Pulmonary artery endothelial cell (primary cell): Measurements from ENCODE around the gene CAPN7. TPM values are rescaled to one million over a fixed set of nuclear protein-coding genes. Genes with fewer than 3 reads are reported as not detected.
"Not testable (repeated sequence)": the region's sequence is repeated elsewhere in the genome, so short reads cannot be mapped to it uniquely, and the experiment has no call there.

Experiments
- DNase-seq: peaks from one replicate; pipeline ENCODE4 v3.0.0-alpha.2; 2011; ENCODE audit warnings: low read depth, low spot score
- total RNA-seq: library from RNA; depleted of rRNA; stranded (reverse); fragments of >200 nt; gene quantifications from 2 replicates; pipeline ENCODE4 v1.2.3, GENCODE V29; 2014

Gene CAPN7
- 21.2 and 30.2 TPM in 2 replicates for total RNA-seq

DNA sequence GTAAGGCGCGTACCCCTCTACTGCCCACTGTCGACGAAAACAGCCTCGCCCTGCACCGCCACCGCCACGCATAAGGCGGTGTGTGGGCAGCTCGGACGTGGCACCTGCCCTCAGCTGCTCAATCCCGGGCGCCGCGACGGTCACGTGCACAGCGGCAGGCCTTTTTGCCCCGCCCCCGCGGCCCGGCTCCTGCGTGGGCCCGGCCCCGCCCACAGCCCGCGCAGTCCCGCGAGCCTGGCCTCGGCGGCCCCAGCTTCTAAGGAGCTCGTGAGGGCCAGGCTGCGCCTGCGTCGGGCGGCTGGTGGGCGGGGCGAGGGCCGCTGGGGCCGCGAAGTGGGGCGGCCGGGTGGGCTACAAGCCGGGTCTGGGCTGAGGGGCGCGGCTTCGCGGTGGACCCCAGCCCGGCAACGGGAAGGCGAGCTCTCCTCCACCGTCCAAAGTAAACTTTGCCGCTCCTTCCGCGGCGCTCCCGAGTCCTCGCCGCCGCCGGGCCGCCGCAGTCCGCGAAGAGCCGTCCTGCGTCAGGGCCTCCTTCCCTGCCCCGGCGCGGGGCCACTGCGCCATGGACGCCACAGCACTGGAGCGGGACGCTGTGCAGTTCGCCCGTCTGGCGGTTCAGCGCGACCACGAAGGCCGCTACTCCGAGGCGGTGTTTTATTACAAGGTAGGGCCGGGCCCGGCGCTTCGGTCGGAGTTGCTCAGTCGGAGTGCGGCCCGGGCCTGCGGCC lies at the start of gene CAPN7:
TSS of gene CAPN7 (plus strand) at position 313 of the 728 bp plus-strand sequence. CDS start at position 563, 250 bp downstream.
- DNase-seq = peak; percentile 79

DNA sequence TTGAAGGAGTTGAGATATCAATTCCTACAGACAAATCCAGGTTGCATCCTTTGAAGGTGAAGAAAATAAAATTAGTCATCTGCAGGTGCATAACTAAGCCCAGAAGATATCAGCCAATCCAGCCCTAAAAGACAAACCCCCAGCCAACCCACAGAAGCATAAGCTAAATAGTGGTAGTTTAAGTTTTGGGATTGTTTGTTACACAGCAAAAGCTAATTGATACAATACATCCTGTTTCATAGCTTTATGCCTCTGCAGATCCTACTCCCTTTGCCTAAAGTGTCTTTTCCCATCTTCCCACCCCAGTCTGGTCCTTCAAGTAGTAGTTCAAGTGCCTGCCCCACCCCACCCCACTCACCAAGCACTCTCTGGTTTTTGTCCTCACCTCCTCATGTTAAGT lies 48.6 kb upstream of the CAPN7 start:
- no peak for DNase-seq

DNA sequence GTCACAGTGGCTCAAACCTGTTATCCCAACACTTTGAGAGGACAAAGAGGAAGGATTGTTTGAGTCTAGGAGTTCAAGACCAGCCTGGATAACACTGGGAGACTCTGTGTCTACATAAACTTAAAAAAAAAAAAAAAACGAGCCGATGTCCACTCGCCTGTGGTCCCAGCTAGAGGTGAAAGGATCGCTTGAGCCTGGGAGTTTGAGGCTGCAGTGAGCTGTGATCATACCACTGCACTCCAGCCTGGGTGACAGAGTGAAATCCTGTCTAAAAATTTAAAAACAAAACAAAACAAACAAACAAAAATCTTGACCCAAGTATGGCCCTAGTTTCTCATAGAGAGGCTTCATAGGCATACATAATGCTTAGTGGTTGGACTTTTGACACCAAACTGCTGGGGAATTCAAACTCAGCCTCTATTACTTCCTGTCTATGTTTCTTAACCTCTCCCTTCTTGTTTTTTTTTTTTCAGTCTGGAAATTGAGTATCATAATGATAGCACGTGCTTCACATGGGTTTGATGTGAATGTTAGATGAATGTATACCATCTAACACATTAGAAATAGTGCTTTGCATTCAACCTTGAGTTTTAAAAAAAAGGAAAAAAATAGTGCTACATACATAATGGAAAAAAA lies 46.4 kb upstream of the CAPN7 start:
- DNase-seq = no peak

DNA sequence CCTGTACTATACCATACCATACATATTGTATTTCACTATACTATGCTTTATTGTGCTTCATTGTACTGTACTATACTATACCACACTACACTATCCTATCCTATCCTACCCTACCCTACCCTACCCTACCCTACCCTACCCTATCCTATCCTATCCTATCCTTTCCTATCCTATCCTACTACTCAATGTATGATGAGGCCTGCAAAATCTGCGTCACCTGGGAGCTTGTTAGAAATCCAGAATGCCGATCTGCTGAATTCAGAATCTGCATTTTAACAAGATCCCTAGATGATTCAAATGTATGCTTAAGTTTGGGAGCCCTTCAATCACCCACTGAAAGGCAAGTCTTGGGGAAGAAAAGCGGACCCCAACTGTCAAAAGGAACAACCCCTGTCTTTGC lies 45.4 kb upstream of the CAPN7 start:
- DNase-seq = no peak

DNA sequence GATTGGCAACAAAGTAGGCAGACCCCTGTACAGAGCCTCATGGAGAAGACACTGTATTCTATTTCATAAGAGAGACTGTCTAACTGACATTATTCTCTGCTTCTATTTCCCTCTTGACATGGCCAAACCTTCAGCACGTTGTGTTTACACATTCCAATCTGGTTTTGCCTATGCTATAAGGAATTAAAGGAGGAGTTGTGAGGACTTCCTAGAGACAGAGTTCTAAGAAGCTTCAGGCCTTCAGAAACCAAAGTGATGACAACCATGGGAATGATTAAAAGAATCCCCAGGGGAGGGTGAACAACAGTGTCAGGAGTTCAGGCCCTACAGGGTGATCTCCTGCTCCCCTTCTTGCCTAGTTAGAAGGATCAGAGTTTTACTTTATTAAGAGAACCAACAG lies 44.9 kb upstream of the CAPN7 start:
- DNase-seq = no peak

DNA sequence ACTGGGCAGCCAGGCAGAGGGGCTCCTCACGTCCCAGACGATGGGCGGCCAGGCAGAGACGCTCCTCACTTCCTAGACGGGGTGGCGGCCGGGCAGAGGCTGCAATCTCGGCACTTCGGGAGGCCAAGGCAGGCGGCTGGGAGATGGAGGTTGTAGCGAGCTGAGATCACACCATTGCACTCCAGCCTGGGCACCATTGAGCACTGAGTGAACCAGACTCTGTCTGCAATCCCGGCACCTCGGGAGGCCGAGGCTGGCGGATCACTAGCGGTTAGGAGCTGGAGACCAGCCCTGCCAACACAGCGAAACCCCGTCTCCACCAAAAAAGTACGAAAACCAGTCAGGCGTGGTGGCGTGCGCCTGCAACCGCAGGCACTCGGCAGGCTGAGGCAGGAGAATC lies 42.4 kb upstream of the CAPN7 start:
- not testable (repeated sequence) for DNase-seq

DNA sequence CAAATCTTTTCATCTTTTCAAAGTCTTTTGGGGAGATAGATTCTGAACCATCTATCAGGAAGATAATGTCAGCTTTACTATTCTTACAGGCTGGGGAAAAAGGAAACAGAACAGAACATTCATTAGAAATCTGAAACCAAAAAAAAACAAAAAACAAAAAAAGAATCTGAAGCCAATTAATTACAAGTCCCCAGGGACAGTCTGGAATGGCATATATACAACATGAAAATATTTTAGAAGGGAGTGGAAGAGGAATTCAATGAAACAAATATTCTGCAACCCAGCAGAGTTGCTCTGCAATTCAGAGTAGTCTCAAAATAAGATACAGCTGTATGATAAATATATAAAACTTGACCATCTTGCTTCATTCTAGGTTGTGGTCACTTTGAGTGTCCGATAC lies 41.7 kb upstream of the CAPN7 start:
- no peak for DNase-seq

DNA sequence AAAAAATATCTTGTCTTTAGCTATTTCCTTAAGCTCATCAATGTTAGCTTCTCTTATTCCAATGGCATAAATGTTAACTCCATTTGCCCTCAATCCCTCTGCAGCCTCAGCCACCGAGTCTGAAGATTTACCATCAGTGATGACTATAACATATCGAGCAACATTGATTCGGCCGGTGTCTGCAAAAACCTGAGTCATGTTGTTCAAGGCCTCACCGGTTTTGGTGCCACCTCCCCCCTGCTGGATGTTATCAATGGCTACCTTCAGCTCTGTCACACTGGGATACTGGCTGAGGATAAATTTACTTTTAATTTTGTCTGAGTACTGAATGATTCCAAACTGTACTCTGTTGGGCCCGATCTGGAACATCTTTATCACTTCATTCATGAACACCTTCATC lies 41.0 kb upstream of the CAPN7 start:
- DNase-seq = no peak

DNA sequence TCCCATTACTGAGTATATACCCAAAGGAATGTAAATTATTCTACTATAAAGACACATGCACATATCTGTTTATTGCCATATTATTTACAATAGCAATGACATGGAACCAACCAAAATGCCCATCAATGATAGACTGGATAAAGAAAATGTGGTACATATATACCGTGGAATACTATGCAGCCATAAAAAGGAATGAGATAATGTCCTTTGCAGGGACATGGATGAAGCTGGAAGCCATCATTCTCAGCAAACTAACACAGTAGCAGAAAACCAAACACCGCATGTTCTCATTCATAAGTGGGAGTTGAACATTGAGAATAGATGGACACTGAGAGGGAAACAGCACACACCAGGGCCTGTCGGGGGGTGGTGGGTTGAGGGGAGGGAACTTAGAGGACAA lies 39.7 kb upstream of the CAPN7 start:
- DNase-seq = not testable (repeated sequence)

DNA sequence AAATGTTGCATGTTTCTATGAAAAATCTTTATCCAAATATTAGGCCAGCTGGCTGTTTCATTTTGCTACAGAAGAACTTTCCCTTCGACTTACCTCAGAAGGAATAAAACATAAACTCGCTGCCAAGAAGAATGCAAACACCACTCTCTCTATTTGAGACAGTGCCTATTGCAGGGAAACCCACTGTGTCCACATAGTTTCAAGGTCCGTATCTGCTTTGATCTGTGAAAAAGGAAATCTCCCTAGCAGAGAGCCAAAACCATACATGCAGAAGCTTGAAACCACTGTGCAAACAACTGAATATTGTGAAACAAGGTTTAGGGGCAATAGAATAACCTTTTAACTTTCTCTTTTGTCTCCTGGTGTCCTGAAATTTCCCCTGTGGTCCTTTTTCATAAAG lies 35.0 kb upstream of the CAPN7 start:
- no peak for DNase-seq

DNA sequence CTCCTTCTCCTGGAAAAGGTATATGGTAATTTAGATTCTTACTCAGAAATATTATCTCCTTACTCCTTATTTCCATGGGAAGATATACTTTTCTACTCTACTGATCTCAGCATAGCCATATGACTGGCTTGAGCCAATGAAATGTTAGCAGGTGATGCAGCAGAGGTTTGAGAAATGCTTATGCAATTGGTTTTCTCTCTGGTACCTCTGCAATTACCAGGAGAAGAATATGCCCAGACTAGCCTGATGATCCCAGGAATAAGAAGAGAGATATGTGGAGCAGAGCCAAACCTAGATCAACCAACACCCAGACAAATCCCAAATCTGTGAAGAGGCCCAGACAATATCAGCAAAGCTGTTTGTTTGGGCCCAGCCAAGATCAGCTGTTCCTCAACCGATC lies 33.2 kb upstream of the CAPN7 start:
- DNase-seq = no peak

DNA sequence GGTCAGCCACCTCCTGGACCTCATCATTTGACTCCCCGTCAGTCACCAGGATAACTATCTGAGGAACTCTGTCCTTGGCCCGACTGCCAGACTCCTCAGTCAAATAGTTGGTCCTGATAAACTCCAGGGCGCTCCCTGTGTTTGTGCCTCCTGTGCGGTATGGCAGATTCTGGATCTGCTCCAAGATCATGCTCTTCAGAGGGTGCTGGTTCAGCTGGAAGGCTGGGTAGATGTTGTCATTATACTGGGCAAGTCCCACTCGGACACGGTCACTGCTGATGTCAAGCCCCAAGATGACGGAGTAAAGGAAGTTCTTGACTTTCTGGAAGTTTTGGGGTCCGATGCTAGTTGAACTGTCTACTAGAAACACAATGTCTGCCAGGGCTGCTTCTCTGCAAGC lies 31.1 kb upstream of the CAPN7 start:
- no peak for DNase-seq

DNA sequence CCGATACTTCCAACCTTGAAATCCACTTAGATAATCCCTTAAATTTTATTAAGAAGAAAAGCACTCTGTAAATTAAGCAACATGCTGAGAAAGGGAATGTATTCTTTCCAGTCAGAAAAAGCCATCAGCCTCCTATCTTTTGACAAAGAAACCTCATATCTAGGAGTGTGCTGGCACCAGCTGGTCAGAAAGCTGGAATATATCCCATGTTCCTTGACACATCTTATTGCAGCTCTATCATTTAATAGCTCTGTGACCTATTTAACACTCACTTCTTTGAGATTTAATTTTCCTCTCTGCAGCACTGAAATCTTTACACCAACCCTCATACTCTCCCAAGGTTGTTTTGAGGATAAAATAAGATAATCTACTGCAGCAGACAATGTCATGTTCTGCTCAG lies 30.4 kb upstream of the CAPN7 start:
- DNase-seq = no peak

DNA sequence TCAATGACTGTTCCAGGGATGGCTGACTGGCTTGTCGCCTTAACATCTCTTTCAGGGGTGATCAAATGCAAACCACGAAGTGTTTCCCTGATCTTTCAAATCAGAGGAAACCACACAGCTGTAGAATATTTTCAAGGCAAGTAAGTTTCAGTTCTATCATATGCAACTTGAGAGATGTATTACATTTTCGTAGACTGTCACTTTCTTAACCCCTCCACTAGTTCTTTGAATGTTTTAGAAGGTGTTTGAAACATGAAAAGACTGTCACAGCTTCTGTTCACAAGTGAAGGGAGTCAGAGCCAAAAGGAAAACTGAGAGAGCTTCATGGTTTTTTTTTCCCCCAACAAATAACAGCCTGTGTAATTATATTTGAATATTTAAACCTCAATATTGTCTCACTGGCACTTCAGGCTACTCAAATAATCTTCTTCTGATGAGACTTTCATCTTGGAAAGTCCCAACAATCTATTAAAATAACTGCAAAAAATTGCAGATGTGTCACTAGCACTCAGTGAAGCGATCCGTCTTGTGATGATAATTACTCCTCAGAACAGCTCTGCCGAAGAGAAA lies 25.9 kb upstream of the CAPN7 start:
- no peak for DNase-seq

DNA sequence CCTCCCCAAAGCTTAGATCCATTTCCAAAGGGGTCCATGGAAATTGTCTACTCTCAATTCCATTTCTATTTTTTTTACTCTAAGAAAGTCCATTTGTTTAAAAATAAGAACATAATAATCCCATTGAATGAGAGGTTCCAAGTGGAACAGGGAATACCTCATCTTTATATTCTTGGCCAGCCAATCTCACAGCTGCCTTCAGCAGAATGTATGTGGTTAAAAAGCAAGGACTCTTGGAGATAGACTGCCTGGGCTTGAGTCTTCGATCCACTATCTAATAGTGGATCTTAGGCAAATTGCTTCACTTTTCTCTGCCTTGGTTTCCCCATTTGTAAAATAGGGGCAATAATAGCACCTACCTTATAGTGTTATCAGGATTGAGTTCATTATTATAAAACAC lies 24.5 kb upstream of the CAPN7 start:
- no peak for DNase-seq

DNA sequence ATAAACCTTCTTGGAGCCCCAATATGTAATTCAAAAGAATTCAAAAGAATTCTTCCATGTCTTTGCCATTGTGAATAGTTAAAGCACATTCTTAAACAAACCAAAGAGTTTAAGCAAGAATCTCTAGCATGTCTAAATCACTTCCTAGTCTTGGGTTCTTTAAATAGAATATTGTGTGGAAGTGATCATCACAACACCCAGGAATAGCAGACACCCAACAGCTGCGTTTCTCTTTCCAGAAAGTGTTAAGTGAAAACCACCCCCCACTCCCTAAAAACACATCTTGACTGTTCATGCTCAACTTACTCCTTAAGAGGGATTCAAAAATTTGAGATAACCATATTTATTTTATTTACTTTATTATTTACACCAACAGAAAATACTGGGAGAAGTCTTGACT lies 24.1 kb upstream of the CAPN7 start:
- no peak for DNase-seq

DNA sequence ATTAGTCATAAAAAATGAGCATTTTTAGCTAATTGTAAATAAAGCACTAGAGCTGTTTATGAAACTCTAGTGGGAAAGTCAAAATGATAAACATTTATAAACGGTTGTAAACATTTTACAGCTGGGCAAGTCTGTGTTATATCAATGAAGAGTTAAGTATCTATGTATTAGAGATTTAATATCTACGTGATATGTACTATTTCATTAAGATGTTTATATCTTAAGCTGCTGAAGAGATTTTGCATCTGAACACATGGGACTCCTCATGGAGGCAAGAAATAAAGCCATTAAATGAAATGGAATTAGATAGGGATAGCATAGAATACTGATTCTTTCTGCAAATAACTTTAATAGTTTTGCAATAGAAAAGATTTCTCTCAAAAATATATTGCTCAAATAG lies 23.0 kb upstream of the CAPN7 start:
- no peak for DNase-seq

DNA sequence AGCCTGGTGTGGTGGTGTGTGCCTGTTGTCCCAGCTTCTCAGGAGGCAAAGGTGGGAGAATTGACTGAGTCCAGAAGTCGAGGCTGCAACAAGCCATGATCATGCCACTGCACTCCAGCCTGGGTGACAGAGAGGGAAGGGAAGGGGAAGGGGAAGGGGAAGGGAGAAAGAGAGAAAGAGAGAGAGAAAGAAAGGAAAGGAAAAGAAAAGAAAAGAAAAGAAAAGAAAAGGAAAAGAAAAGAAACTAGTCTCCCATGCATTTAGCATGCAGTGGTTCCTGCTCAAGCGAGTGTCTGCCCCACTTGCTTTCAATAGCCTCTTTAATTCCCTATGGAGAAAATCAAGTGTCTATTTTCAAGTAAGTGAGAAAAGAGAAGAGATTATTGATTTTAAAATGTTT lies 20.6 kb upstream of the CAPN7 start:
- no peak for DNase-seq

DNA sequence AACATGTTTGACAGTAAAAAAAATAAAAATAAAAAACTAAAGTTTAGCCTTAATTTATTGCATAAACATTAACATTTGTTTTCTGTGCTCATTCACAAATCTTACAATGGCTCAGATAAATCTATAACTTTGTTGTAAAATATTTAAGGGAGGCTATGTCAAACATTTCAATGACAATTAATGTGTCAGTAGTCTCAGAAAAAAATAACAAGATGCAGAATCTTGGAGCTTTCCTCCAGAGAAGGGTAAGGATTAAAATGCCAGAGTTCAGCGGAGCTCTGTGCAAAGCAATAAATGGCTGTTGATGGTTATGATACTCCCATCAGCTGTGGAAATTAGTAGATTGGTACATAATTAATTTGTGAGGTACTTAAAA lies 20.0 kb upstream of the CAPN7 start:
- no peak for DNase-seq

DNA sequence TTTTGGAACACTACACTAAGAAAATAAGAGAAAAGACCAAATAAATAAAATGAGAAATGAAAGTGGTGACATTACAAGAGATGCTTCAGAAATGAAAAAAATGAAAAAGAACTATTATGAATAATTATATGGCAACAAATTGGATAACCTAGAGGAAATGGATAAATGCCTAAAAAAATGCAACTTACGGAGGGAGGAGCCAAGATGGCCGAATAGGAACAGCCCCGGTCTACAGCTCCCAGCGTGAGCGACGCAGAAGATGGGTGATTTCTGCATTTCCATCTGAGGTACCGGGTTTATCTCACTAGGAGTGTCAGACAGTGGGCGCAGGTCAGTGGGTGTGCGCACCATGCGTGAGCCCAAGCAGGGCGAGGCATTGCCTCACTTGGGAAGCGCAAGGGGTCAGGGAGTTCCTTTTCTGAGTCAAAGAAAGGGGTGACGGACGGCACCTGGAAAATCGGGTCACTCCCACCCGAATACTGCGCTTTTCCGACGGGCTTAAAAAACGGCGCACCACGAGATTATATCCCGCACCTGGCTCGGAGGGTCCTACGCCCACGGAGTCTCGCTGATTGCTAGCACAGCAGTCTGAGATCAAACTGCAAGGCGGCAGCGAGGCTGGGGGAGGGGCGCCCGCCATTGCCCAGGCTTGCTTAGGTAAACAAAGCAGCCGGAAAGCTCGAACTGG lies 19.4 kb upstream of the CAPN7 start:
- not testable (repeated sequence) for DNase-seq

DNA sequence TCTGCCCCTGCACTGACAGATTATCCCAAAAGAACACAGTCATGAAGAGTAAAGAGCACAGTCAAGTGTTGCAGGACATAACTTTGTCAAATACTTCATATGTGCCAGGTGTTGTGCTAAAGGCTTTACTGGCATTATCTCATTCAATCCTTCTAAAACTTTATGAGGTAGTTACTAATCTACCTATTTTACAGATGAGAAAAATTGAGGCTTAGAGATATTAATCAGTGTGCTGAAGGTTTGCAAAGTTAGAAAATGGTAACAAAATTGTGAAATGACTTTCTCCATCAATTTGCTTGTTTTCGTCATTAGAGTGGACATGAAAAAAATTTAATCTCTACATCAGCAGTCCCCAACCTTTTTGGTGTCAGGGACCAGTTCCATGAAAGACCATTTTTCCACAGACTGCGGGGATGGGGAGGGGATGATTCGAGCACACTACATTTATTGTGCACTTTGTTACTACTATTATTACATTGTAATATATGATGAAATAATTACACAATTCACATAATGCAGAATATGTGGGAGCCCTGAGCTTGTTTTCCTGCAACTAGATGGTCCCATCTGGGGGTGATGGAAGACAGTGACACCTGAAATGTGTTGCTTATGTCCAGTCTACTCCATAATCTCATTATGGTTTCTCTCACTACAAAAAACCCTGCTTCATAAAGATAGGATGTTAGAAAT lies 8.6 kb upstream of the CAPN7 start:
- DNase-seq = no peak

DNA sequence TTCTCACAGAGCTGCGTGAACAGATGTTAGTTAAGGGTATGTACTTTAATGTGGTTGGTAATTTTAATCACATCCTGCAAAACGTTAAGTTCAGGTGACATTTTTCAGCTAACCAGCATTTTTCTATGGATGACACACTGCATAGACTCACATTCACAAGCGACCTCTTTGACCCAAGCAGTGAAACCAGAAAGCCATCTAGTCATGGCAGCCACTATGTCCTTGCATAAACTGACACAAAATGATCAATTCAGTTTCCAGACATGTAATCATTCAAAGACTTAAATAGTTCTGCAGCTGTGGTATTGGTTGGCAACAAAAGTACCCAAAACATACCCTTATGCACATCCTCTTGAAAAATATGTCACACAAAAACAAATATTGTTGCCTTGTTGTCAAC lies 7.4 kb upstream of the CAPN7 start:
- no peak for DNase-seq
